HepG2 (cell line): ENCODE data around the gene AANAT. TPM values are rescaled to one million over a fixed set of nuclear protein-coding genes. Genes with fewer than 3 reads are reported as not detected.

Source experiments
- BRCA1 ChIP-seq: sonication (generic); formaldehyde crosslinking; IDR thresholded peaks from 2 replicates; pipeline ENCODE4 v1.4.0; 2020; ENCODE audit warnings: missing genetic modification reagents
- CEBPG ChIP-seq: IDR thresholded peaks from 2 replicates; pipeline ENCODE4 v1.6.1; 2016
- KDM6A ChIP-seq: IDR thresholded peaks from 2 replicates; pipeline ENCODE4 v1.6.1; 2016; ENCODE audit warnings: low read depth
- MEIS1 ChIP-seq: sonication (generic); formaldehyde crosslinking; IDR thresholded peaks from 2 replicates; pipeline ENCODE4 v1.9.0; 2021; ENCODE audit warnings: mild to moderate bottlenecking, missing genetic modification reagents, moderate library complexity, borderline replicate concordance
- NR1H2 ChIP-seq: sonication (generic); formaldehyde crosslinking; IDR thresholded peaks from 2 replicates; pipeline ENCODE4 v1.8.1; 2022; ENCODE audit warnings: low read depth, missing genetic modification reagents, borderline replicate concordance
- ZNF552 ChIP-seq: sonication (generic); formaldehyde crosslinking; IDR thresholded peaks from 2 replicates; pipeline ENCODE4 v1.9.0; 2022; ENCODE audit warnings: missing genetic modification reagents, mild to moderate bottlenecking, borderline replicate concordance
- ZNF598 ChIP-seq: sonication (generic); formaldehyde crosslinking; IDR thresholded peaks from 2 replicates; pipeline ENCODE4 v1.5.1; 2020; ENCODE audit warnings: mild to moderate bottlenecking, missing genetic modification reagents, borderline replicate concordance
- ZNF703 ChIP-seq: sonication (generic); formaldehyde crosslinking; IDR thresholded peaks from 2 replicates; pipeline ENCODE4 v1.5.1; 2020; ENCODE audit warnings: missing genetic modification reagents, mild to moderate bottlenecking, moderate library complexity, borderline replicate concordance
- ZNF746 ChIP-seq: sonication (generic); formaldehyde crosslinking; IDR thresholded peaks from 2 replicates; pipeline ENCODE4 v1.8.0; 2022; ENCODE audit warnings: mild to moderate bottlenecking, missing genetic modification reagents
- ZNF788 ChIP-seq: sonication (generic); formaldehyde crosslinking; IDR thresholded peaks from 2 replicates; pipeline ENCODE4 v1.5.0; 2020; ENCODE audit warnings: mild to moderate bottlenecking, missing genetic modification reagents, borderline replicate concordance
- ZNF878 ChIP-seq: sonication (generic); formaldehyde crosslinking; IDR thresholded peaks from 2 replicates; pipeline ENCODE4 v1.8.1; 2023; ENCODE audit warnings: mild to moderate bottlenecking, missing genetic modification reagents, moderate library complexity
- polyA plus RNA-seq, 8 experiments: library from polyadenylated mRNA; depleted of rRNA in 3 of 8; stranded (reverse) in 7 of 8; unstranded in 1 of 8; fragments of >200 nt; fragmentation: Illumina TruSeq in 4 of 8; extraction: Trizol in 4 of 8; gene quantifications; 2 replicates each; pipeline versions ENCODE4 v1.2.1 to v1.2.3, GENCODE V29; 2011 to 2016; ENCODE audit warnings: low read depth in 4 of 8, missing spikeins in 1 of 8, mixed read lengths in 1 of 8; ENCODE audit not compliant: insufficient read depth in 1 of 8
- total RNA-seq, 5 experiments: library from RNA; depleted of rRNA; stranded (reverse); fragments of >200 nt; fragmentation: Illumina TruSeq; extraction: Trizol; gene quantifications; 2 replicates each; pipeline ENCODE4 v1.2.3, GENCODE V29; 2016; ENCODE audit warnings: low read depth in 1 of 5
- TF ChIP-seq, protein P1 (sequence below): sonication (generic); formaldehyde crosslinking; IDR thresholded peaks from 2 replicates; pipeline ENCODE4 v1.8.1; 2022; ENCODE audit warnings: low read depth, mild to moderate bottlenecking, missing genetic modification reagents
- TF ChIP-seq, protein P2 (sequence below): sonication (generic); formaldehyde crosslinking; IDR thresholded peaks from 2 replicates; pipeline ENCODE4 v1.8.0; 2022; ENCODE audit warnings: mild to moderate bottlenecking, missing genetic modification reagents; ENCODE audit not compliant: insufficient replicate concordance
- TF ChIP-seq, protein P3 (sequence below): sonication (generic); formaldehyde crosslinking; IDR thresholded peaks from 2 replicates; pipeline ENCODE4 v1.4.0; 2020; ENCODE audit warnings: missing genetic modification reagents, borderline replicate concordance
- TF ChIP-seq, protein P4 (sequence below): sonication (generic); formaldehyde crosslinking; IDR thresholded peaks from 2 replicates; pipeline ENCODE4 v1.4.0; 2020; ENCODE audit warnings: missing genetic modification reagents, mild to moderate bottlenecking, borderline replicate concordance
- TF ChIP-seq, protein P5 (sequence below): sonication (generic); formaldehyde crosslinking; IDR thresholded peaks from 2 replicates; pipeline ENCODE4 v1.5.0; 2020; ENCODE audit warnings: missing genetic modification reagents

Gene AANAT
- total and polyA plus RNA-seq, 2 of the 13 experiments (the other 11 are each of a cell fraction or from before 2014, with no cell fraction given) = 0.07 TPM; not detected in 1

DNA sequence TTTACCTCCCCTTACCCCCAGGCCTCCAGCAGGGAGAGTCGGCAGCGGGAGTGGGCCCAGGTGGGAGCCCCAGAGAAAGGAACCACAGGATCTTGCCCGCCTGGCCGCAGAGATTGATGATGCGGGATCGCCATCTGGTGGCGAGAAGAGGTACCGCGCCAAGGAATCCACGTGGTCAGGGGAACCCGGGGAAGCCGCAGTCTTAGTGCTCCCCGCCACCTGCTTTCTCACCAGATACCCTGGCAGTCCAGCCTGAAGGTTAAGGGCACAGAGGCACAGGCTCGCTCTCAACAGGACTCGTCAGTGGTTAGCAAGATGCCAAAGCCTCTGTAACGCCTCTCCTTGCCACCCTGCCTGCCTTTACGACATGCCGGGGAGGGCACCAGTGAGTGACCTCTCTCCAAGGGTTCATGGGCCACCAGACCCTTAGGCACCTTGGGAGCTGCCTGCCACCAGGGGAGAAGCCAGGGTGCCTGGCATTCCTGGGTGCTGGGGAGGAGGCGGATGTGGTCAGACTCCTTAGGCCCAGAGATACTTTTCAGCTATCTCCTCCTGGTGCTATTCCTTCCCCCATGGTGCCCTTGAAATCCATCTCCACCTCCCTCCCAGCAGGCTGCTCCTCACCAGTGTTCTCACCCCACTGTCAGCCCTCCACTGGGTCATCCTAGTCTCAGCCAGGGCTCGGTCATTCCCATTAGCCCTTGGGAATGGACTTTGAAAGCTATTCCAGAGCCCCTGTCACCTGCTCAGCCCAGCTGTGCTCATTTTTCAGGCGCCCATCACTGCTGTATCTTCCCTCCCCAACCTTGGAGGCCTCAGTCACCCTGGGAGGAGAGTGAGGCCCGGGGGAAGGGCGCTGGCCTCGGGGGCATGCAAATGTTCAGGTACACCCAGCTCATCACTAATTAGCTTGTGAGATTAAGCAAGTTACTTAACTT lies 39.3 kb downstream of the AANAT start (continued):
- TF ChIP-seq, protein P1, sequence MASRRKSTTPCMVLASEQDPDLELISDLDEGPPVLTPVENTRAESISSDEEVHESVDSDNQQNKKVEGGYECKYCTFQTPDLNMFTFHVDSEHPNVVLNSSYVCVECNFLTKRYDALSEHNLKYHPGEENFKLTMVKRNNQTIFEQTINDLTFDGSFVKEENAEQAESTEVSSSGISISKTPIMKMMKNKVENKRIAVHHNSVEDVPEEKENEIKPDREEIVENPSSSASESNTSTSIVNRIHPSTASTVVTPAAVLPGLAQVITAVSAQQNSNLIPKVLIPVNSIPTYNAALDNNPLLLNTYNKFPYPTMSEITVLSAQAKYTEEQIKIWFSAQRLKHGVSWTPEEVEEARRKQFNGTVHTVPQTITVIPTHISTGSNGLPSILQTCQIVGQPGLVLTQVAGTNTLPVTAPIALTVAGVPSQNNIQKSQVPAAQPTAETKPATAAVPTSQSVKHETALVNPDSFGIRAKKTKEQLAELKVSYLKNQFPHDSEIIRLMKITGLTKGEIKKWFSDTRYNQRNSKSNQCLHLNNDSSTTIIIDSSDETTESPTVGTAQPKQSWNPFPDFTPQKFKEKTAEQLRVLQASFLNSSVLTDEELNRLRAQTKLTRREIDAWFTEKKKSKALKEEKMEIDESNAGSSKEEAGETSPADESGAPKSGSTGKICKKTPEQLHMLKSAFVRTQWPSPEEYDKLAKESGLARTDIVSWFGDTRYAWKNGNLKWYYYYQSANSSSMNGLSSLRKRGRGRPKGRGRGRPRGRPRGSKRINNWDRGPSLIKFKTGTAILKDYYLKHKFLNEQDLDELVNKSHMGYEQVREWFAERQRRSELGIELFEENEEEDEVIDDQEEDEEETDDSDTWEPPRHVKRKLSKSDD = no peak
- TF ChIP-seq ZNF703 (CRISPR knock-in tag) (no peak), ZNF552 (no peak), MEIS1 (CRISPR knock-in tag) (no peak), NR1H2 (CRISPR knock-in tag) (no peak), ZNF788 (peak; percentile 80; the same call in 1 of the 2 replicates), KDM6A (CRISPR knock-in tag) (no peak), BRCA1 (no peak), ZNF746 (CRISPR knock-in tag) (no peak), ZNF878 (CRISPR knock-in tag) (no peak), CEBPG (CRISPR knock-in tag) (0 out of 2 replicates have a peak, but pooled peaks have one; percentile 26), ZNF598 (no peak; the same call in 1 of the 2 replicates)
- TF ChIP-seq, protein P2, sequence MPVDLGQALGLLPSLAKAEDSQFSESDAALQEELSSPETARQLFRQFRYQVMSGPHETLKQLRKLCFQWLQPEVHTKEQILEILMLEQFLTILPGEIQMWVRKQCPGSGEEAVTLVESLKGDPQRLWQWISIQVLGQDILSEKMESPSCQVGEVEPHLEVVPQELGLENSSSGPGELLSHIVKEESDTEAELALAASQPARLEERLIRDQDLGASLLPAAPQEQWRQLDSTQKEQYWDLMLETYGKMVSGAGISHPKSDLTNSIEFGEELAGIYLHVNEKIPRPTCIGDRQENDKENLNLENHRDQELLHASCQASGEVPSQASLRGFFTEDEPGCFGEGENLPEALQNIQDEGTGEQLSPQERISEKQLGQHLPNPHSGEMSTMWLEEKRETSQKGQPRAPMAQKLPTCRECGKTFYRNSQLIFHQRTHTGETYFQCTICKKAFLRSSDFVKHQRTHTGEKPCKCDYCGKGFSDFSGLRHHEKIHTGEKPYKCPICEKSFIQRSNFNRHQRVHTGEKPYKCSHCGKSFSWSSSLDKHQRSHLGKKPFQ (CRISPR knock-in tag) = no peak
- TF ChIP-seq, protein P3, sequence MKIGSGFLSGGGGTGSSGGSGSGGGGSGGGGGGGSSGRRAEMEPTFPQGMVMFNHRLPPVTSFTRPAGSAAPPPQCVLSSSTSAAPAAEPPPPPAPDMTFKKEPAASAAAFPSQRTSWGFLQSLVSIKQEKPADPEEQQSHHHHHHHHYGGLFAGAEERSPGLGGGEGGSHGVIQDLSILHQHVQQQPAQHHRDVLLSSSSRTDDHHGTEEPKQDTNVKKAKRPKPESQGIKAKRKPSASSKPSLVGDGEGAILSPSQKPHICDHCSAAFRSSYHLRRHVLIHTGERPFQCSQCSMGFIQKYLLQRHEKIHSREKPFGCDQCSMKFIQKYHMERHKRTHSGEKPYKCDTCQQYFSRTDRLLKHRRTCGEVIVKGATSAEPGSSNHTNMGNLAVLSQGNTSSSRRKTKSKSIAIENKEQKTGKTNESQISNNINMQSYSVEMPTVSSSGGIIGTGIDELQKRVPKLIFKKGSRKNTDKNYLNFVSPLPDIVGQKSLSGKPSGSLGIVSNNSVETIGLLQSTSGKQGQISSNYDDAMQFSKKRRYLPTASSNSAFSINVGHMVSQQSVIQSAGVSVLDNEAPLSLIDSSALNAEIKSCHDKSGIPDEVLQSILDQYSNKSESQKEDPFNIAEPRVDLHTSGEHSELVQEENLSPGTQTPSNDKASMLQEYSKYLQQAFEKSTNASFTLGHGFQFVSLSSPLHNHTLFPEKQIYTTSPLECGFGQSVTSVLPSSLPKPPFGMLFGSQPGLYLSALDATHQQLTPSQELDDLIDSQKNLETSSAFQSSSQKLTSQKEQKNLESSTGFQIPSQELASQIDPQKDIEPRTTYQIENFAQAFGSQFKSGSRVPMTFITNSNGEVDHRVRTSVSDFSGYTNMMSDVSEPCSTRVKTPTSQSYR (CRISPR knock-in tag) = no peak
- TF ChIP-seq, protein P4, sequence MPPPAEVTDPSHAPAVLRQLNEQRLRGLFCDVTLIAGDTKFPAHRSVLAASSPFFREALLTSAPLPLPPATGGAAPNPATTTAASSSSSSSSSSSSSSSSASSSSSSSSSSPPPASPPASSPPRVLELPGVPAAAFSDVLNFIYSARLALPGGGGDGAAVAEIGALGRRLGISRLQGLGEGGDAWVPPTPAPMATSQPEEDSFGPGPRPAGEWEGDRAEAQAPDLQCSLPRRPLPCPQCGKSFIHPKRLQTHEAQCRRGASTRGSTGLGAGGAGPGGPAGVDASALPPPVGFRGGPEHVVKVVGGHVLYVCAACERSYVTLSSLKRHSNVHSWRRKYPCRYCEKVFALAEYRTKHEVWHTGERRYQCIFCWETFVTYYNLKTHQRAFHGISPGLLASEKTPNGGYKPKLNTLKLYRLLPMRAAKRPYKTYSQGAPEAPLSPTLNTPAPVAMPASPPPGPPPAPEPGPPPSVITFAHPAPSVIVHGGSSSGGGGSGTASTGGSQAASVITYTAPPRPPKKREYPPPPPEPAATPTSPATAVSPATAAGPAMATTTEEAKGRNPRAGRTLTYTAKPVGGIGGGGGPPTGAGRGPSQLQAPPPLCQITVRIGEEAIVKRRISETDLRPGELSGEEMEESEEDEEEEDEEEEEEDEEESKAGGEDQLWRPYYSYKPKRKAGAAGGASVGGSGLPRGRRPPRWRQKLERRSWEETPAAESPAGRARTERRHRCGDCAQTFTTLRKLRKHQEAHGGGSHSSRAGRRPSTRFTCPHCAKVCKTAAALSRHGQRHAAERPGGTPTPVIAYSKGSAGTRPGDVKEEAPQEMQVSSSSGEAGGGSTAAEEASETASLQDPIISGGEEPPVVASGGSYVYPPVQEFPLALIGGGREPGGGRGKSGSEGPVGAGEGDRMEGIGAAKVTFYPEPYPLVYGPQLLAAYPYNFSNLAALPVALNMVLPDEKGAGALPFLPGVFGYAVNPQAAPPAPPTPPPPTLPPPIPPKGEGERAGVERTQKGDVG (CRISPR knock-in tag) = 0 out of 2 replicates have a peak, but pooled peaks have one; percentile 27
- TF ChIP-seq, protein P5, sequence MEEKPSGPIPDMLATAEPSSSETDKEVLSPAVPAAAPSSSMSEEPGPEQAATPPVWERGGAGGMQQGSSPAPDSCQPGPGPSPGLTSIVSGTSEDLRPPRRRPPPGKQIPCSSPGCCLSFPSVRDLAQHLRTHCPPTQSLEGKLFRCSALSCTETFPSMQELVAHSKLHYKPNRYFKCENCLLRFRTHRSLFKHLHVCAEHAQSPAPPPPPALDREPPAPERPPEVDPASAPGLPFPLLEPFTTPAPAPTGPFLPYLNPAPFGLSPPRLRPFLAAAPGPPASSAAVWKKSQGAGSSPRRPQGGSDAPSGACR (CRISPR knock-in tag) = peak; percentile 84; the same call in 1 of the 2 replicates
